H1 (cell line): ENCODE data around the gene VPS52. TPM values are rescaled to one million over a fixed set of nuclear protein-coding genes. Genes with fewer than 3 reads are reported as not detected.

ENCODE experiments used
- CTCF ChIA-PET: fragments of 300-600 bp; sonication (Branson Sonifier 250); formaldehyde crosslinking; loops from one replicate; lab custom pipeline; 2021; ENCODE audit not compliant: partially characterized antibody; lab: Charles Lee
- POLR2A ChIA-PET: fragments of 300-600 bp; sonication (Branson Sonifier 250); formaldehyde crosslinking; loops from one replicate; lab custom pipeline; 2021; ENCODE audit warnings: inconsistent platforms; ENCODE audit not compliant: partially characterized antibody; lab: Charles Lee
- DNase-seq, 2 experiments: peaks; one replicate each; pipeline versions ENCODE4 v3.0.0 to v3.0.0-alpha.2; 2010 to 2022; ENCODE audit warnings: low spot score in 2 of 2, low read depth in 1 of 2, mixed read lengths in 1 of 2
- FAIRE-seq: peaks from 2 replicates; lab custom pipeline; 2011; peaks lifted over from hg19 to GRCh38; lab: Jason Lieb, UNC
- H2AFZ ChIP-seq: 2 replicates; pipeline ENCODE4 v1.8.1; 2012; ENCODE audit warnings: low read length, inconsistent platforms
- H2AK5ac ChIP-seq: 2 replicates; pipeline ENCODE4 v1.6.1; 2013; ENCODE audit warnings: low read depth, low read length
- H2BK120ac ChIP-seq: replicated peaks from 2 replicates; pipeline ENCODE3; 2013; ENCODE audit warnings: low read depth, low read length, inconsistent platforms
- H2BK12ac ChIP-seq: 2 replicates; pipeline ENCODE4 v1.6.1; 2013; ENCODE audit warnings: low read depth, low read length
- H2BK15ac ChIP-seq: 2 replicates; pipeline ENCODE4 v1.6.1; 2013; ENCODE audit warnings: low read length
- H2BK20ac ChIP-seq: 2 replicates; pipeline ENCODE4 v1.6.1; 2013; ENCODE audit warnings: low read length
- H2BK5ac ChIP-seq: 2 replicates; pipeline ENCODE4 v1.6.1; 2013; ENCODE audit warnings: low read depth, low read length
- H3K14ac ChIP-seq: 2 replicates; pipeline ENCODE4 v1.6.1; 2013; ENCODE audit warnings: inconsistent platforms; ENCODE audit not compliant: insufficient read length
- H3K18ac ChIP-seq: 2 replicates; pipeline ENCODE4 v1.6.1; 2013; ENCODE audit warnings: low read length; ENCODE audit errors: extremely low read depth
- H3K23ac ChIP-seq: 2 replicates; pipeline ENCODE4 v1.6.1; 2013; ENCODE audit warnings: inconsistent platforms; ENCODE audit not compliant: insufficient read length
- H3K23me2 ChIP-seq: 2 replicates; pipeline ENCODE4 v1.6.1; 2013; ENCODE audit warnings: low read depth, low read length
- H3K27ac ChIP-seq: 2 replicates; pipeline ENCODE4 v1.6.1; 2011; ENCODE audit warnings: low read depth, low read length, inconsistent platforms
- H3K27me3 ChIP-seq, 4 experiments: replicated peaks in 1 of 4; 1 replicate in 1 of 4; 2 replicates in 3 of 4; pipeline versions ENCODE4 v1.6.1 to v1.8.1; 2011 to 2013; ENCODE audit warnings: low read length in 3 of 4, mild to moderate bottlenecking in 3 of 4, inconsistent platforms in 2 of 4, mixed read lengths in 2 of 4, moderate library complexity in 1 of 4; ENCODE audit not compliant: control insufficient read depth in 3 of 4, insufficient read depth in 3 of 4; ENCODE audit errors: extremely low read depth in 1 of 4
- H3K36me3 ChIP-seq, 4 experiments: 2 replicates each; pipeline versions ENCODE4 v1.6.1 to v1.8.1; 2011 to 2013; ENCODE audit warnings: mild to moderate bottlenecking in 4 of 4, low read length in 3 of 4, moderate library complexity in 2 of 4, control low read depth in 1 of 4, inconsistent platforms in 1 of 4; ENCODE audit not compliant: insufficient read depth in 4 of 4, control insufficient read depth in 2 of 4
- H3K4ac ChIP-seq: replicated peaks from 2 replicates; pipeline ENCODE3; 2013; ENCODE audit warnings: low read length, low read depth, mixed read lengths, inconsistent platforms; ENCODE audit not compliant: insufficient read length
- H3K4me1 ChIP-seq, 4 experiments: replicated peaks in 1 of 4; 1 replicate in 1 of 4; 2 replicates in 3 of 4; pipeline versions ENCODE4 v1.6.1 to v1.8.1; 2011 to 2013; ENCODE audit warnings: low read length in 3 of 4, inconsistent platforms in 2 of 4, mixed read lengths in 1 of 4; ENCODE audit not compliant: insufficient read depth in 4 of 4, control insufficient read depth in 3 of 4
- H3K4me2 ChIP-seq, 2 experiments: 2 replicates each; pipeline versions ENCODE4 v1.6.1 to v1.8.1; 2011 to 2013; ENCODE audit warnings: low read depth in 2 of 2, low read length in 2 of 2, control low read depth in 1 of 2, inconsistent platforms in 1 of 2, mild to moderate bottlenecking in 1 of 2; ENCODE audit not compliant: insufficient read depth in 1 of 2
- H3K4me3 ChIP-seq, 4 experiments: fragments of 200-600, 300-600 bp in 1 of 4; sonication (generic), shearing (Covaris generic), sonication (Bioruptor Twin) in 1 of 4; 2 replicates each; pipeline versions ENCODE4 v1.5.1 to v1.8.1; 2011 to 2016; ENCODE audit warnings: low read length in 4 of 4, low read depth in 3 of 4, control low read depth in 2 of 4, inconsistent platforms in 2 of 4, mild to moderate bottlenecking in 2 of 4, mixed read lengths in 1 of 4, moderate library complexity in 1 of 4; ENCODE audit not compliant: insufficient read depth in 2 of 4; ENCODE audit errors: extremely low read depth in 1 of 4
- H3K56ac ChIP-seq: replicated peaks from 2 replicates; pipeline ENCODE3; 2013; ENCODE audit warnings: low read depth, mild to moderate bottlenecking, mixed read lengths, low read length, inconsistent platforms; ENCODE audit not compliant: insufficient read length
- H3K79me1 ChIP-seq: 2 replicates; pipeline ENCODE4 v1.6.1; 2013; ENCODE audit warnings: low read depth, low read length, control low read depth
- H3K79me2 ChIP-seq, 2 experiments: 2 replicates each; pipeline versions ENCODE4 v1.6.1 to v1.8.1; 2012 to 2013; ENCODE audit warnings: low read length in 2 of 2, mild to moderate bottlenecking in 2 of 2, inconsistent platforms in 1 of 2; ENCODE audit not compliant: insufficient read depth in 2 of 2, control insufficient read depth in 1 of 2
- H3K9ac ChIP-seq, 4 experiments: replicated peaks in 1 of 4; 1 replicate in 1 of 4; 2 replicates in 3 of 4; pipeline versions ENCODE4 v1.6.1 to v1.8.1; 2011 to 2013; ENCODE audit warnings: low read depth in 3 of 4, low read length in 3 of 4, control low read depth in 2 of 4, mild to moderate bottlenecking in 2 of 4, moderate library complexity in 2 of 4, inconsistent platforms in 1 of 4; ENCODE audit errors: extremely low read depth in 1 of 4
- H3K9me3 ChIP-seq, 2 experiments: 2 replicates each; pipeline versions ENCODE4 v1.6.1 to v1.8.1; 2012 to 2013; ENCODE audit warnings: mild to moderate bottlenecking in 2 of 2, moderate library complexity in 2 of 2, control low read depth in 1 of 2, inconsistent platforms in 1 of 2, low read depth in 1 of 2, low read length in 1 of 2, mixed read lengths in 1 of 2; ENCODE audit not compliant: insufficient read depth in 2 of 2
- H4K20me1 ChIP-seq, 2 experiments: replicated peaks in 1 of 2; 2 replicates each; pipeline versions ENCODE3 to v1.8.1; 2011 to 2013; ENCODE audit warnings: inconsistent platforms in 2 of 2, low read length in 2 of 2, mild to moderate bottlenecking in 1 of 2; ENCODE audit not compliant: insufficient read depth in 2 of 2, control insufficient read depth in 1 of 2
- H4K5ac ChIP-seq: 2 replicates; pipeline ENCODE4 v1.6.1; 2013; ENCODE audit warnings: low read length, low read depth, mixed read lengths, inconsistent platforms; ENCODE audit not compliant: insufficient read length
- H4K8ac ChIP-seq: 2 replicates; pipeline ENCODE4 v1.8.0; 2013; ENCODE audit warnings: mild to moderate bottlenecking, moderate library complexity, low read length, inconsistent platforms; ENCODE audit not compliant: insufficient read depth; ENCODE audit errors: extremely low read depth
- H4K91ac ChIP-seq: replicated peaks from 2 replicates; pipeline ENCODE3; 2013; ENCODE audit warnings: low read length, mixed read lengths, inconsistent platforms; ENCODE audit not compliant: insufficient read length
- CBX5 ChIP-seq: fragments of 300-800, 300-1000 bp; sonication (generic); IDR thresholded peaks from 2 replicates; pipeline ENCODE4 v1.7.1; 2016; ENCODE audit warnings: antibody characterized with exemption, low read length, low read depth
- CBX8 ChIP-seq: fragments of 300-800, 300-1000 bp; sonication (generic); IDR thresholded peaks from 2 replicates; pipeline ENCODE4 v1.7.1; 2016; ENCODE audit warnings: low read depth, low read length, borderline replicate concordance
- E2F6 ChIP-seq: IDR thresholded peaks from 2 replicates; pipeline ENCODE4 v1.6.1; 2012; ENCODE audit warnings: inconsistent platforms
- FOSL1 ChIP-seq: IDR thresholded peaks from 2 replicates; pipeline ENCODE4 v1.6.1; 2011; ENCODE audit warnings: mild to moderate bottlenecking, low read depth, low read length, moderate library complexity; ENCODE audit not compliant: insufficient read depth
- JUND ChIP-seq: IDR thresholded peaks from 2 replicates; pipeline ENCODE4 v1.6.1; 2011; ENCODE audit warnings: mild to moderate bottlenecking, improper control_type of control experiment, low read length
- POU5F1 ChIP-seq: IDR thresholded peaks from 2 replicates; pipeline ENCODE4 v1.6.1; 2011; ENCODE audit warnings: low read depth, mild to moderate bottlenecking, low read length, moderate library complexity
- SAP30 ChIP-seq: fragments of 300-600 bp; sonication (generic); IDR thresholded peaks from 2 replicates; pipeline ENCODE4 v1.7.1; 2012; ENCODE audit warnings: low read length, moderate library complexity, mild to moderate bottlenecking, inconsistent platforms; ENCODE audit not compliant: insufficient read depth, insufficient replicate concordance
- TAF7 ChIP-seq: optimal IDR thresholded peaks from 2 replicates; pipeline ENCODE3; 2011; ENCODE audit warnings: low read depth, mild to moderate bottlenecking, inconsistent platforms, low read length, moderate library complexity, borderline replicate concordance
- USF2 ChIP-seq: IDR thresholded peaks from 2 replicates; pipeline ENCODE4 v1.6.1; 2011; ENCODE audit warnings: low read length, improper control_type of control experiment
- WGBS, 2 experiments: shearing (Covaris generic) in 1 of 2; methylation state at CpG; one replicate each; pipeline versions ENCODE4 v1.1.6 to v1.1.7; 2013 to 2015; ENCODE audit warnings: low lambda C conversion rate in 2 of 2, mixed read lengths in 2 of 2, inconsistent platforms in 1 of 2, low coverage in 1 of 2, missing lambda C conversion rate in 1 of 2; ENCODE audit not compliant: insufficient replicate concordance in 2 of 2, insufficient coverage in 1 of 2, insufficient read length in 1 of 2; ENCODE audit errors: extremely low coverage in 1 of 2, missing lambda C conversion rate in 1 of 2; 5-methylcytosine and 5-hydroxymethylcytosine counted together
- polyA plus RNA-seq, 7 experiments: library from polyadenylated mRNA; depleted of rRNA in 3 of 7; stranded (reverse) in 5 of 7; unstranded in 2 of 7; fragments of >200 nt in 5 of 7; fragments of 200-250 nt in 2 of 7; gene quantifications; 1 replicate in 5 of 7; 2 replicates in 1 of 7; 4 replicates in 1 of 7; pipeline versions ENCODE4 v1.2.1 to v1.2.3, GENCODE V29; 2011 to 2013; ENCODE audit warnings: missing spikeins in 2 of 7, mixed read lengths in 2 of 7
- total RNA-seq: library from RNA; stranded (reverse); fragmentation: NEBNext Ultra II Directional; extraction: Animal tissue kit (Norgen Biotek cat#: 25700); gene quantifications from 2 replicates; pipeline ENCODE4 v1.2.1, GENCODE V29; 2021

The VPS52 gene
- total and polyA plus RNA-seq, 2 of the 8 experiments (the other 6 are each of a cell fraction or from before 2014, with no cell fraction given), result 36.5 to 86.3 TPM

- H3K79me2 ChIP-seq, result peaks cover 26 to 43% of the 10 kb centered on the region in 2 experiments
- TF ChIP-seq TAF7 (no peak), SAP30 (no peak), JUND (no peak), FOSL1 (no peak), CBX8 (no peak), CBX5 (no peak), POU5F1 (no peak), USF2 (no peak), E2F6 (no peak)
Measured at GRCh38 chr6:33273129-33273923, 1.6 kb upstream of the VPS52 start.

More at GRCh38 chr6:33273129-33273923, 1.6 kb upstream of the VPS52 start:
- Histone ChIP-seq H4K20me1 (peaks cover 9 to 16% of the 10 kb centered on the region in 2 experiments), H3K9me3 (no peaks in the 10 kb centered on the region), H3K9ac (peak overlapping the region; percentile 92 to 99 (median 92)), H3K56ac (no peak overlapping the region), H4K8ac (no peak overlapping the region), H3K27me3 (no peaks in the 10 kb centered on the region), H3K79me1 (peaks cover 6% of the 10 kb centered on the region; the same call in 1 of the 2 replicates), H3K4me2 (peak overlapping the region; percentile 86 to 96), H2BK15ac (no peak overlapping the region), H2BK5ac (0 out of 2 replicates have a peak overlapping the region, but pooled peaks have one; percentile 50), H2AFZ (no peak overlapping the region), H3K23ac (no peak overlapping the region), H4K91ac (no peak overlapping the region), H3K23me2 (peaks cover 22% of the 10 kb centered on the region), H2AK5ac (no peak overlapping the region), H3K4ac (no peak overlapping the region), H2BK12ac (no peak overlapping the region), H3K14ac (no peak overlapping the region), H3K36me3 (peaks cover 16 to 46% (median 36%) of the 10 kb centered on the region in 4 experiments; a peak in 7 of 8 replicates), H3K4me1 (peaks cover 0 to 30% (median 11%) of the 10 kb centered on the region in 4 experiments), H3K27ac (peak overlapping the region; percentile 85; the same call in 1 of the 2 replicates), H4K5ac (no peak overlapping the region), H3K18ac (no peak overlapping the region), H3K4me3 (peak overlapping the region; percentile 81 to 100 (median 100)), H2BK20ac (no peak overlapping the region), H2BK120ac (no peak overlapping the region)
- ChIA-PET POLR2A (interaction anchor here (0.5 to 12.0 kb wide), 16 partner anchors 8 to 157 kb away, joined by 3 to 337 read pairs (median 16); partner anchors contain the start of genes CUTA, HSD17B8, PFDN6 and RGL2), CTCF (interaction anchor here (0.6 kb wide), 1 partner anchor 1702 kb away, joined by 3 read pairs; no protein-coding TSS in a partner anchor)
- DNase-seq, result no peak
- no peak for FAIRE-seq
- 72% methylated on average over 11 of the region's 11 CpGs; no CpG with 5 or more reads in 1 of the 2 experiments for WGBS, 2 experiments
